ENCODE results near the gene RAB5A.

- TF ChIP-seq POLR2A (IDR thresholded peaks at IDR 0.05; ENCODE audit: low read depth, low read length) (no peak), TAF1 (IDR thresholded peaks at IDR 0.05; ENCODE audit: borderline replicate concordance, low read depth, low read length) (no peak), POLR2AphosphoS5 (IDR thresholded peaks at IDR 0.05; ENCODE audit: low read depth, low read length) (no peak)
Observed at GRCh38 chr3:19994796-19995195, 47.9 kb downstream of the RAB5A start.
